Measurements from ENCODE around the gene COMMD7.

GRCh38 chr20:32763202-32764004 lies 20.1 kb upstream of the COMMD7 start:
- TF ChIP-seq CTCF (conservative IDR thresholded peaks at IDR 0.05; ENCODE audit: low read length) (peak; percentile 17; the same call in 1 of the 2 replicates), EZH2phosphoT487 (IDR thresholded peaks at IDR 0.05; ENCODE audit: borderline replicate concordance, low read depth, low read length) (no peak)
